Measurements from ENCODE around the gene MYLK3. TPM values are rescaled to one million over a fixed set of nuclear protein-coding genes. Genes with fewer than 3 reads are reported as not detected.
A peak's percentile ranks its signal among the peaks of the same experiment; 100 is the strongest.
"Not testable (repeated sequence)": the region's sequence is repeated elsewhere in the genome, so short reads cannot be mapped to it uniquely, and the experiment has no call there.

The MYLK3 gene
- polyA plus RNA-seq, 3 donors = 0.01 to 0.22 (median 0.03) TPM

- WGBS, 3 donors = 35 to 43% (median 38%) methylated on average over 3 of the region's 3 CpGs
These were observed 38.6 kb downstream of the MYLK3 start for GRCh38 chr16:46709469-46710005.

DNA sequence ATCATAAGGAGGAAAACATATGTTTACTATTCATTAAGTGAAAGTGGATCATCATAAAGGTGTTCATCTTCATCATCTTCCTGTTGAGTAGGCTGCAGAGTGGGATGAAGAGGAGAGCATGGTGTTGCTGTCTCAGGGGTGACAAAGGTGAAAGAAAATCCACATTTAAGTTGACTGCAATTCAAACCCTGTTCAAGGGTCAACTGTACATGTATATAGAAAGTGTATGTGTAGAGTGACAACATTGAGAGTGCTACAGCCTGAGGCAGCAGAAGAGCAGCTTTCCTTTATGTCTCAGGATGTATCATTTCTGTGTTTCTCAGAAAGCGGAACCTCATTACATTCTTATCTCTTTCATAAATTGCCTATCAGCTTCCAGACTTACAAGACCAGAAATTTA, 41.5 kb downstream of the MYLK3 start:
- 0% methylated on average over 1 of the region's 1 CpG for WGBS, 3 donors
- no peak overlapping the region for H3K27ac ChIP-seq (ENCODE audit: low read depth, low read length)

More at GRCh38 chr16:46709469-46710005, 38.6 kb downstream of the MYLK3 start:
- H3K27ac ChIP-seq (ENCODE audit: low read depth, low read length) = no peak overlapping the region

- WGBS, 3 donors = 86 to 96% (median 92%) methylated on average over 2 of the region's 2 CpGs
- no peak overlapping the region for H3K27ac ChIP-seq (ENCODE audit: low read depth, low read length)
These were observed 46.1 kb downstream of the MYLK3 start for GRCh38 chr16:46702030-46702429.

- H3K27ac ChIP-seq (ENCODE audit: low read depth, low read length) = no peak overlapping the region
- WGBS, 3 donors = 88 to 94% (median 89%) methylated on average over 4 of the region's 4 CpGs
These were observed 46.5 kb downstream of the MYLK3 start for GRCh38 chr16:46701615-46702014.

- 93 to 96% (median 94%) methylated on average over 3 of the region's 3 CpGs for WGBS, 3 donors
- no peak overlapping the region for H3K27ac ChIP-seq (ENCODE audit: low read depth, low read length)
These were observed 48.1 kb downstream of the MYLK3 start for GRCh38 chr16:46700048-46700447.

DNA sequence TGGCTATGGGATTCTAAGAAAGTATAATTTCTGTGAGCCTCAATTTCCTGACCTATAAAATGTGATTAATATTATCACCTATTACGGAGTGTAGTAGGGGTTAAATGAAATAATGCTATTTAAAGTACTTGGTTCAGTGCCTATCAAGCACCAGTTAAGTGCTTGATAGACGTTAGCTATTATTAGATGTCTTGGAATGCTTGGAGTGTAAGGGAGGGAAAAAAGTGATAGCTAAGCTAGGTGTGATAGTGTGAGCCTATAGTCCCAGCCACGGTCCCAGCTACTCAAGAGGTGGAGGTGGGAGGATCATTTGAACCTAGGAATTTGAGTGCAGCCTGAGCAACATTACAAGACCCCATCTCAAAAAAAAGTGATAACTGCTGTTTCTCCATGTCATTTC, 51.2 kb downstream of the MYLK3 start:
- WGBS, 3 donors = 43 to 83% (median 77%) methylated on average over 3 of the region's 3 CpGs
- no peak overlapping the region for H3K27ac ChIP-seq (ENCODE audit: low read depth, low read length)

DNA sequence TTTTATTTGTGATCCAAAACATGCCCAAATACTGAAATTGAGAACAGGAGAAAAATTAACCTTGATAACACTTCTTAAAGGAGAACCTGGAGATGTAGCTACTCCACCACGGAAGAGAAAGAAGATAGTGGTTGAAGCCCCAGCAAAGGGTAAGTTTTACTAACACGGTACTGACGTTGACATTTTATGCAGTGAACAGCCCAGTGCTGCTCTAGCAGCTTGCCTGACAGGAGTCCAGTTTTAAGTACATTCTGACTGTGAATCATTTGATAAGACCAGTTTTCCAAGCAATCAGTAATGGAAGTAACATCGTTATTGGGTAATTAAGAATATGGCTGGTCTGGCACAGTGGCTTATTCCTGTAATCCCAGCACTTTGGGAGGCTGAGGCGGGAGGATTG, 52.2 kb downstream of the MYLK3 start:
- 89 to 97% (median 96%) methylated on average over 5 of the region's 5 CpGs for WGBS, 3 donors
- H3K27ac ChIP-seq (ENCODE audit: low read depth, low read length) = no peak overlapping the region

GRCh38 chr16:46693598-46693997, 54.5 kb downstream of the MYLK3 start:
- H3K27ac ChIP-seq (ENCODE audit: low read depth, low read length) = no peak overlapping the region
- WGBS, 3 donors = 95 to 100% (median 98%) methylated on average over 2 of the region's 2 CpGs

DNA sequence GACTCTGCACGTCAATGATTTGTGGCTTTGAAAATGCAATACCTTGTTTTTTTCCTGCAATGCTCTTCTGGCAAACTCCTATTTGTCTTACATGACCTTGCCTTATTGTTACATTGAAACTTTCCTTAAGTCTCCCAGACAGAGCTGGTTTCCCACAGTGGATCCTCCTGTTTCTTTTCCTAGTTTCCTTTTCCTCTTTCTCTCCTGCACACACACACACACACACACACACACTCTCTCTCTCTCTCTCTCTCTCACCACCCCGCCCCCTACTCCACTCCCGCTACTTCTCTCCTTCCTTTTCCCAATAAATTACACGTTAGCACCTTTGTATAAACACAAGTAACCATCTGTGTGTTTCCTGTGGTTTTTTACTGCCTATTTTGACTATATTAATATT, 56.4 kb downstream of the MYLK3 start:
- WGBS, 3 donors = 66 to 69% (median 68%) methylated on average over 4 of the region's 4 CpGs
- H3K27ac ChIP-seq (ENCODE audit: low read depth, low read length) = no peak overlapping the region

GRCh38 chr16:46690281-46691178, 57.6 kb downstream of the MYLK3 start:
- 10 to 17% (median 15%) methylated on average over 21 of the region's 21 CpGs for WGBS, 3 donors
- H3K27ac ChIP-seq (ENCODE audit: low read depth, low read length) = no peak overlapping the region

GRCh38 chr16:46689365-46690280, 58.5 kb downstream of the MYLK3 start, which contains the start of gene ORC6:
Gene ORC6 (plus strand): TSS chr16:46689659. CDS start chr16:46689706, 47 bp downstream.
- H3K27ac ChIP-seq (ENCODE audit: low read depth, low read length) = peak within 1 kb of the TSS; percentile 83
- WGBS, 3 donors = 0% methylated on average over 79 of the region's 79 CpGs

- 1% methylated on average over 54 of the region's 54 CpGs for WGBS, 3 donors
- peak within 1 kb of the TSS; percentile 83 for H3K27ac ChIP-seq (ENCODE audit: low read depth, low read length)
These were observed 59.3 kb downstream of the MYLK3 start, which contains the start of gene VPS35 for GRCh38 chr16:46688654-46689364. Gene VPS35 (minus strand): TSS chr16:46689178. CDS start chr16:46689133, 45 bp downstream.

DNA sequence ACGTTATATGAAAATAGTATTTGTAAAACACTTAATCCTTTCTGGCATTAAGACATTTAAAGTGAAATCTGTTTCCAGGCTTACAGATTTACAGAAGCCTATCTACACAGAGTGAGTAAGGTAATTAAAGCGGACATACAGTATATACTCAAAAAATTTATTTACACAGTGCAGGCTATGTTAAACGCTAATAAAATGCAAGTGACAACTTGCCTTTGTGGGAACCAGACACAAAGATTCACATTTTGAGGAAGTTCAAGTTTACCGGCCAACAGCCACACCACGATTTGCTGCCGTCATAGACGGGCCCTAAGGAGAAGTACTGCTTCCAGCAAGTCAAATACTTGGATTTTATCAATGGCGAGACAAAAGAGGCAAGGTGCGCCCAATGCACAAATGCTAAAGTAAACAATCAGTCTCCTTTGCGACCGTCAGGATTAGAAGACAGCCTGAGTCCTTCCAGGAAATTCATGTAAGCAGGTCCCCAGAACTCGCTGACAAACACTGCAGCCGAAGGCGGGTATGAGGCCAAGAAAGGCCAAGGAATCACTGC, 60.0 kb downstream of the MYLK3 start:
- H3K27ac ChIP-seq (ENCODE audit: low read depth, low read length) = peak overlapping the region; percentile 68
- 2 to 4% (median 2%) methylated on average over 14 of the region's 14 CpGs for WGBS, 3 donors

DNA sequence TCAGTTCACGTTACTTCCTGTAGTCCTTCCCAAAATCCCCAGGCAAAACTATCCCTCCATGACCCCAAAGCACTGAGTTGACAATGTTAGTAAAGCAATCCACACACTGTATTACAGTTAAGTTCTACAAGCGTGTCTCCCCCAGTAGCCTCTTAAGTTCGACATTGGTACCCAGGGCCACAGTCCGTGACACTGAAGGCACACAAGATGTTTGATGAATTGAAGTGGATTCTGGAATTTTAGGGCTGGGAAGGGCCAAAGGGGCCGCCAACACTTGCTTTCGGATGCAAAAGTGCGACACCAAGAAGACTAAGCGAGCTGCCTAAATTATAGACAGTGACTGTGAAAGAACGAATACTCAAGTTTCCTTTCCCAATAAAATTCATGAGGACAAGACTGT, 60.7 kb downstream of the MYLK3 start:
- no peak overlapping the region for H3K27ac ChIP-seq (ENCODE audit: low read depth, low read length)

DNA sequence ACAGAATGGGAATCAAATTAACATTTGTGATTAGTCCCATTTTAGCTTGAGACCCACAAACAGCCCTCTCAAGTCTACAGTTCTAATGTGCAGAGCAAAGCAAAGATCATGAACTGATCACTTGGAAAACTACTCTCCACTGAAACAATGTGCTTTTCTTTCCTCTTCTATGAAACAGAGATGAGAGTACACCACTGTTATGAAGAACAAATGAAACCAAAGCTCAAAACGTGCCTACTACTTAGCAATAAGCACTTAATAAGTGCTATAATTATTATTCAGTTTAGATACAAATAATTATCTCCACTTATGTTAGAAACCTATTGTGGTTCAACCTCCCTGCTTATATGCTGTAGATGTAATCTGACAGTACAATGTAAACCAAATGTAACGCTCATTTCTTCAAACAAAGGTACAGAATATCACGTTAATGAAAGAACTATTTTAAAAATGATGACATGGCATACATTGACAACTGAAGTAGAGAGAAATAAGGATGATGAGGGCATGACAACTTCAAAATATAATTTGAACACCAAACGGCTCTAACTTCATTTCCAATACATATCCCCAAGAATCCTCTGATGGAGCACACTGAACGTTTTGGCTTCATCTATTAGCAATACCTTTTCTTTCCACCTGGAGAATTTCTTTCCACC, 61.2 kb downstream of the MYLK3 start:
- 31 to 57% (median 40%) methylated on average over 5 of the region's 5 CpGs for WGBS, 3 donors
- H3K27ac ChIP-seq (ENCODE audit: low read depth, low read length) = no peak overlapping the region

More for the DNA sequence above, 60.7 kb downstream of the MYLK3 start:
- 68 to 82% (median 72%) methylated on average over 9 of the region's 9 CpGs for WGBS, 3 donors

- 43 to 88% (median 87%) methylated on average over 2 of the region's 2 CpGs for WGBS, 3 donors
- H3K27ac ChIP-seq (ENCODE audit: low read depth, low read length) = not testable (repeated sequence)
These were observed 66.3 kb downstream of the MYLK3 start for GRCh38 chr16:46681867-46682266.

GRCh38 chr16:46677943-46678342, 70.2 kb downstream of the MYLK3 start:
- WGBS, 3 donors = 94 to 100% (median 96%) methylated on average over 1 of the region's 1 CpG
- H3K27ac ChIP-seq (ENCODE audit: low read depth, low read length) = not testable (repeated sequence)
